T47D (cell line): ENCODE data around the gene LIMD2.
A peak's percentile ranks its signal among the peaks of the same experiment; 100 is the strongest.

Experiments used
- DNase-seq, 2 experiments: peaks; one replicate each; pipeline versions ENCODE4 v3.0.0 to v3.0.0-alpha.2; 2011 to 2012; ENCODE audit warnings: low read depth in 1 of 2, low spot score in 1 of 2
- JUND ChIP-seq: IDR thresholded peaks from 2 replicates; pipeline ENCODE4 v1.6.1; 2012; ENCODE audit warnings: low read depth
- in situ Hi-C: cut with HindIII; loops from 2 replicates; pipeline ENCODE4 v1.10.0; 2016; ENCODE audit warnings: low sequenced_read_pairs, low pct_unique_long_range_greater_than_20kb

The LIMD2 gene

DNA sequence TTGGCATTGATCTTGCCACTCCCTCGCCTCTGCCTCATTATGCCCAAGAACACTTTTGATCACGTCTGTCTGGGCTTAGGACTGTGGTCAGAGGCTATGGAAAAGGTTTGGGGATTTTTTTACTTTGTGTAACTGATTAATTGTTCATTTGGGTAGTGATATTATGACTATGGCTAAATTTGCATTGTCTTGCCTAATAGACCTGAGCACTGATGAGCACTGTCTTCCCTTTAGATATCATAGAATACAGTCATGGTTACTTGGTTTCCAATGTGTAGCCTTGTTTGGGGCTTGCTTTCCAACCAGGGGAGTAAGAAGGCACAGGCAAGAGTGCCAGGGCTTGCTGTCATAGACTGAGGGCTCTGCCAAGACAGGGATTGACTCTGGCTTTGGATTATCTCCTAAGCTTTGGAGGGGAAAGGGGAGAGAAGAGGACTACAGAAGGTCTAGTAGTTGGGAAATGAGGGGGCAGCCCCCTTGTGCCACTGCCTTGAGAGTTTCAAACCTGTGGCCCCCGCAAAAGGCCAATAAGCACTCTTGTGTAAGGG is 13.7 kb downstream of the LIMD2 start:
- TF ChIP-seq JUND: no peak
- in situ Hi-C loops: no loop called here
- no peak for DNase-seq

- in situ Hi-C loops: no loop called here
- DNase-seq: no peak
- TF ChIP-seq JUND: no peak
Measured at GRCh38 chr17:63685578-63685977, 14.3 kb downstream of the LIMD2 start.

DNA sequence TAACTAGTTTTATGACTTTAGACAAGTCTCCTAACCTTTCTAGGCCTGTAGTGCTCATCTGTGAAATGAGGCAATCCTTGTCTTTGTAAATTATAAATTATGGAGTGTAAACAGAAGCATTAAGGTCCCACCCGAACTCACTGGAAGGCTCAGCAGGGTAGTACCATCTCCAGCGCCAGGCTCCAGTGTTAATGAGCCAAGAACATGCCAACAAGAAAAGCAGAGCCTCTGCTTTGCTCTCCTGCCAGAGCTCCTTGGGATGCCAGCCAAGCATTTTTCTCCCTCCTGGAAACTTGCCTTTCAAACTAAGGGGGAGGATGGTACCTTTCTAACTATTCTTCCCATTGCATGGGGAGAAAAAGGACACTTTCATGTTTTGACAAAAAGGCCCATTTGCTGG is 14.9 kb downstream of the LIMD2 start:
- no peak for TF ChIP-seq JUND
- DNase-seq: no peak
- in situ Hi-C loops: no loop called here

DNA sequence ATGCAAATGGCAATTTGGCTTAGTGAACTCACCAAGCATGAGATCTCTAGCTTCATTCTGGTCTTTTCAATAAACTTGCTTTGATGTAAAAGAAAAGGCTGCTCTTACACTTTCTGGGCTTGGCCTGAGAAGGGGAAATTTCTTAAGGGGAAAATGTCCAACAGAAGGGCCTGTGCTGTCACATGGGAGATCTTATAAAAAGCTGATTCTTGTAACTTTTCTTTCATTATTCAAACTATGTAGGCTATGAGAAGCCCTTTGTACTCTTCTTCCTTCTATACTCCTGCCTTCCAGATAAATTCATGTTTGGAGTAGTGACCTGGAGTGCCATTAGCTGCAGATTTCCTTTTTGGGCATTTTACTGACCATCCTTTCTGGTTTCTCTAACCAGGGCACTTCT is 16.9 kb downstream of the LIMD2 start:
- DNase-seq: no peak
- in situ Hi-C loops: no loop called here
- no peak for TF ChIP-seq JUND

DNA sequence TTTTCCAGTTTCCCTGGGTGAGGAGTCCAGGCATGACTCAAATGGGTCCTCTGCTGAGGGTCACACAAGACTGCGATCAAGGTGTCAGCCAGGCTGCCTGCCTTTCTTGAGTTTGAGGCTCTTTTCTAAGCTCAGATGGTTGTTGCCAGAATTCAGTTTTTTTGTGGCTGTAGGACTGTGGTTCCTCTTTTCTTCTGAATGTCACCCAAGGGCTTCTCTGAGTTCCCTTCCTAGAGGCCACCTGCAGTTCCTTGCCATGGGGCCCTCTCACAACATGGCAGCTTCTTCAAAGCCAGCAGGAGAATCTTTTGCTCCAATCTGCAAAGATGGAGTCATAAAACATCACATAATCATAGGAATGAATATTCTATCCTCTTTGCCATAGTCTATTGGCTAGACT is 17.5 kb downstream of the LIMD2 start:
- no peak for DNase-seq
- TF ChIP-seq JUND: no peak
- in situ Hi-C loops: no loop called here

DNA sequence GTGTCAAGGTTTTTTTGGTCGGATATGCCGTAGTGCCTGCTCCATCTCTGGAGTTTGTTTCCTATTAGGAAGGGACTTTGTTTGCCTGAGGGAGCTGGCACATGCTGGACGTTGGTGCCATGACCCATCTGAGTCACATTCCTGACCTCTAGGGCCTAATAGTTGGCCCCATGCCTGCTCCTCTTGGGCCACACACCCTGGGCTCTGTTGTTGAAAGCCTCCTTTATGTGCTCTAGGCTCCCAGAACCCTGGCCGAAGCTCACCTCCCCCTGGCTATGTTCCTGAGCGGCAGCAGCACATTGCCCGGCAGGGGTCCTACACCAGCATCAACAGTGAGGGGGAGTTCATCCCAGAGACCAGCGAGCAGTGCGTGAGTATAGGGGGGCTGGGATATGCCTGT is 18.4 kb downstream of the LIMD2 start:
- no peak for DNase-seq
- in situ Hi-C loops: no loop called here
- TF ChIP-seq JUND: no peak

GRCh38 chr17:63680700-63681099 is 19.2 kb downstream of the LIMD2 start:
- in situ Hi-C loops: no loop called here

GRCh38 chr17:63679214-63679613 is 20.7 kb downstream of the LIMD2 start:
- DNase-seq: no peak
- no peak for TF ChIP-seq JUND
- in situ Hi-C loops: no loop called here

More at GRCh38 chr17:63680700-63681099, 19.2 kb downstream of the LIMD2 start:
- DNase-seq: no peak
- no peak for TF ChIP-seq JUND

DNA sequence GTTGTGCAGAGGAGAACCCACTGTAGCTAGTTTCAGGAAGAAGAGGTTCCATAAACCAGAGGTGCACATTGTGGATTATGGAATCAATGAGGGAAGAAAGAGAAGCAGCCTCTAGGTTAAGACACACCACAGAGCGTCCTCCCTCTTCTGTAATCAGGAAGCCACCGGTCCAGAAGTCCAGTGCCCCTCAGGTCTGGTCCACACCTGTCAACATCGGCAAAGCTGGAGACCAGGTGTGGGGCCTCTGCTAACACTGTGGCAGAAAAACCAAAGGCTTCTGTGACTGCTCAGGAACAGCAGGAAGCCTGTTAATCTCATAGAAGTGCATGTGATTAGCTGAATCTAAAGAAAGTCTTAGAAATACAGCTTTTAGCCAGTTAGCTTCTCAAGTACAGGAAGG is 23.3 kb downstream of the LIMD2 start:
- in situ Hi-C loops: no loop called here
- no peak for TF ChIP-seq JUND
- DNase-seq: no peak

DNA sequence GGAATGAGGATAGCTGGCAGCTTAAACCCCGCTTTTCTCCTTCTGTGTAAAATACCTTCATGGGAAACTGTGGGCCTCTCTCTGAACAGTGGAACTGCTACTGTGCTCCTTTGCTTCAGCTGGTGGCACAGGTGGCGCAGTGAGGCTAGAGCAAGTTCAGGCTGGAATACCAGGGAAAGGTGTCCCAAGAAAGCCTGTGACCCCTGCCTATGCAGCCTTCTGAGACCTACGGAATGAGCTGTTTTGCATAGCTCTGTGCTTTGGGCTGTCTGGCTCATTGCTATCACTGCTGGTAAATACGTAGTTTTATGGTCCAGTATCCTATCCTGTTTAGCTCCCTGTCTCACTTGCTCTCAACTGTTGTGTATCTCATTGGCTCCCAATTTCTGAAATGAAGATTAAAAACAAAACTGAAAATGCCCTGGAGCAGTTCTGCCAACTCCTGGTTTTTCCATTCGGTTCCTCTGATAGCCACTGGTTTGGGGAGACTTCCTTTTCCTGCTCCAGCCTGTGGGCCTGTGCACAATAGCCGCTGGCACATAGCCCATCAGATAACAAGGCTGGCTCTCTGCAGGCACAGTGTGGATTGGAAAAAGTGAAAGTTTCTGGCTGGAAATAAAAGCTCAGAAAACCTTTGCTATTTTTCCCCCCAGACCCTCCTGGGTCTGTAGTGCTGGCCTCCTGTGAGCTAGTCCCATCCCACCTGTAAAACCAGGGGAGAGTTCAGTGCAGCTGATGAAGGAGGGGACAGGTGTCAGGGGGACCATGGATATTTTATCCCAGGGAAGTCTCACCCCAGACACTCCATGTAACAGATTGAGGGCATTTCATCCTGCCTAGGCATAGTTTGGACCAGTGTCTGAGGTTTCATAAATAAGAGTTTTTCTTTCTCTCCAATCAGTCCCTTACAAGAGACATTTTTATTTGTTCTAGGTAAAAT is 24.0 kb downstream of the LIMD2 start:
- DNase-seq: peak; percentile 55 to 96
- no peak for TF ChIP-seq JUND
- in situ Hi-C loops: no loop called here

- DNase-seq: no peak
- TF ChIP-seq JUND: no peak
- in situ Hi-C loops: no loop called here
Measured at GRCh38 chr17:63675231-63675606, 24.7 kb downstream of the LIMD2 start.

- DNase-seq: no peak
- no peak for TF ChIP-seq JUND
- in situ Hi-C loops: no loop called here
Measured at GRCh38 chr17:63672856-63673255, 27.1 kb downstream of the LIMD2 start.

- in situ Hi-C loops: no loop called here
- no peak for DNase-seq
- TF ChIP-seq JUND: no peak
Measured at GRCh38 chr17:63665527-63666214, 34.3 kb downstream of the LIMD2 start.
